ENCODE results near the gene SLC48A1. TPM values are rescaled to one million over a fixed set of nuclear protein-coding genes. Genes with fewer than 3 reads are reported as not detected.

The SLC48A1 gene
- total RNA-seq, 2 donors from 2014 or later: 22.1 to 28.9 TPM

- ATAC-seq (no peak), DNase-seq (no peak)
- intact Hi-C loops (cut with DNase I): no loop called here
Observed at GRCh38 chr12:47772094-47772660, 861 bp upstream of the SLC48A1 start.

GRCh38 chr12:47772738-47773061 is 338 bp upstream of the SLC48A1 start:
- ATAC-seq: no peak
- no peak for DNase-seq
- intact Hi-C loops (cut with DNase I): no loop called here

- intact Hi-C loops (cut with DNase I): no loop called here
- no peak for DNase-seq
- peak; percentile 1 for ATAC-seq
Observed at GRCh38 chr12:47773858-47774580, 981 bp downstream of the SLC48A1 start.

- ATAC-seq: no peak
- intact Hi-C loops (cut with DNase I): loop anchor here in 1 of 2 donors (5.0 kb wide), 1 partner anchor 63 kb away; no protein-coding TSS in a partner anchor
- no peak for DNase-seq
Observed at GRCh38 chr12:47774663-47775062, 1.6 kb downstream of the SLC48A1 start.

GRCh38 chr12:47775100-47775911 is 2.3 kb downstream of the SLC48A1 start:
- ATAC-seq (no peak), DNase-seq (no peak)
- intact Hi-C loops (cut with DNase I): loop anchor here in 1 of 2 donors (5.0 kb wide), 1 partner anchor 62 kb away; no protein-coding TSS in a partner anchor

GRCh38 chr12:47776471-47777143 is 3.6 kb downstream of the SLC48A1 start:
- ATAC-seq (no peak), DNase-seq (no peak)
- intact Hi-C loops (cut with DNase I): loop anchor here in 1 of 2 donors (5.0 kb wide), 1 partner anchor 61 kb away; no protein-coding TSS in a partner anchor

- DNase-seq (no peak), ATAC-seq (no peak)
- intact Hi-C loops (cut with DNase I): loop anchor here in 1 of 2 donors (5.0 kb wide), 1 partner anchor 60 kb away; no protein-coding TSS in a partner anchor
Observed at GRCh38 chr12:47777151-47777550, 4.1 kb downstream of the SLC48A1 start.

DNA sequence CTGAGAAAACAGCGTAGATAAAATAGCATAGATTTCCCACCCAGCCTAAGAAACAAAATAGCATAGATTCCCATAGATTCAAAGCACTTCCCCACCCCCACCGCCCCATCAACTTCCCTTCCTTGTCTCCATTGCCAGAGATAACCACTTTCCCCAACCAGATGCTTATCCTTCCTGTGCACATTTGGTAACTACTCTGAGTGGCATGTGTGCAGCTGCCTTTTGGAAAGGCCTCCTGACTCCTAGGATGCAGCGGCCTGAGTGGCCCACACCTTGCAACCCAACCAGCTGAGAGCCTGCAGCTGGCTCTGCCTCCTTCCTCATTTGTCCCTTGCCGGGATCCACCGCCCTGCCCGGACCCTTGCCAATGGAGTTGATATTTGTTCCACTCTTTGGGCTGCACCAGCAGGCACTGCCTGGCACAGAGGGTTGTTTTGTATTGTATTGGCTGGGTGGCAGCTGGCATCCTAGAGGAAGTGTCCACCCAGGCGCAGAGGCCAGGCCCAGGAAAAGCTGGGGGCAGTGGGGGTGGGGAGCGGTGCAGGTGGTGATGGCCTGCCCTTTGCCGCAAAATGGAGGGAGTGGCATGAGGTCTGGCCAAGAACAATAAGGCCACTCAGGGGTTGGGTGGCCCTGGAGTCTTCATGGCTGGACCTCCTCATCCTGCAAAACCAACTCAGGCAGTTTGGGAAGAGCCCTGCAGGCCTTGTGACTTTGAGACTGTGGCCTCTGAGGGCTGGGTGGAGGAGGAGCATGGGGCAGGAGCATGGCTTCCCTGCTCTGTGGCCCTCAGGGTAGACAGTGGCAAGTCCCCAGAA is 4.9 kb downstream of the SLC48A1 start:
- DNase-seq (no peak), ATAC-seq (peak in 1 of 2 donors; percentile 2)
- intact Hi-C loops (cut with DNase I): loop anchor here (2.0 to 5.0 kb wide), 3 partner anchors 59 to 63 kb away; no protein-coding TSS in a partner anchor

DNA sequence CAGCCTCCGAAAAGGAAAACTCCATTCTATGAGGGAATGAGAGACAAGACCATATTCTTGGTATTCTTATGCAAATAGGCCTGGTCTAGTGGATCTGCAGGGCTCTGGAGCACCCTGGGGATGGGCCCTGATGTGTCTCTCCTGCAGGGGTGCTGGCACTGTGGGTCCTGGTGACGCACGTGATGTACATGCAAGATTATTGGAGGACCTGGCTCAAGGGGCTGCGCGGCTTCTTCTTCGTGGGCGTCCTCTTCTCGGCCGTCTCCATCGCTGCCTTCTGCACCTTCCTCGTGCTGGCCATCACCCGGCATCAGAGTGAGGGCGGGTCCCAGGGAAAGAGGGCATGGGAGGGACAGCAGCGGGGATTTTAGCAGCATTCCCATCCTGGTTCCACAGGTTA is 5.8 kb downstream of the SLC48A1 start:
- DNase-seq (no peak), ATAC-seq (no peak)

DNA sequence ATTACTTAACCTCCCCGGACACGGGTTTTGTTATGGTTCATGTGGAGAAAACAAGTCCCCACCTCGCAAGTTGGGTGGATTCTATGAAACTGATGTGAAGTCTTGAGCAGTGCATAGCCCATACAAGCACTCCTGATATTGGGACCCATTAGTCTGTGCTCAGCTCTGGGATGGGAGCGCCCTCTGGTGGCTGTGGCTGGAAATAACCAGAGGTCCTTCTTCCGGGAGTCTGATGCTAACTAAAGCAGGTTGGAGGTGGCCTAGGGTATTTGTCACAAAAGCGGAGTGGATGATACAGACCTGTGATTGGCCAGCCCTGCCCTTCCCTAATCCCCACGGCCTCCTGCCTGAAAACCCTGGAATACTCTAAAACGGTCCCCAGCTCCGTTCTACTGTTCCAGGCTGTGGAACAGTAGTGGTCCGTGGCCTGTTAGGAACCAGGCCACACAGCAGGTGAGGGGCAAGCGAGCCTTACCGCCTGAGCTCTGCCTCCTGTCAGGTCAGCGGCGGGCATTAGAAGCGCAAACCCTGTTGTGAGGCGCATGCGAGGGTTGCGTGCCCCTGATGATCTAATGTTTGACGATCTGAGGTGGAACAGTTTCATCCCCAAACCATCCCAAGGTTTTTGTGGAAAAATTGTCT is 6.4 kb downstream of the SLC48A1 start:
- intact Hi-C loops (cut with DNase I): loop anchor here (2.0 to 5.0 kb wide), 3 partner anchors 58 to 65 kb away; no protein-coding TSS in a partner anchor
- ATAC-seq: peak; percentile 67 to 80
- peak; percentile 85 for DNase-seq

More for the DNA sequence above, 5.8 kb downstream of the SLC48A1 start:
- intact Hi-C loops (cut with DNase I): loop anchor here (2.0 to 5.0 kb wide), 3 partner anchors 58 to 64 kb away; no protein-coding TSS in a partner anchor

GRCh38 chr12:47779943-47780504 is 7.0 kb downstream of the SLC48A1 start:
- no peak for DNase-seq
- intact Hi-C loops (cut with DNase I): loop anchor here (2.0 to 5.0 kb wide), 3 partner anchors 57 to 65 kb away; no protein-coding TSS in a partner anchor

GRCh38 chr12:47781479-47782371 is 8.7 kb downstream of the SLC48A1 start:
- intact Hi-C loops (cut with DNase I): no loop called here
- ATAC-seq (no peak), DNase-seq (no peak)

More at GRCh38 chr12:47779943-47780504, 7.0 kb downstream of the SLC48A1 start:
- ATAC-seq: peak in 1 of 2 donors; percentile 2

DNA sequence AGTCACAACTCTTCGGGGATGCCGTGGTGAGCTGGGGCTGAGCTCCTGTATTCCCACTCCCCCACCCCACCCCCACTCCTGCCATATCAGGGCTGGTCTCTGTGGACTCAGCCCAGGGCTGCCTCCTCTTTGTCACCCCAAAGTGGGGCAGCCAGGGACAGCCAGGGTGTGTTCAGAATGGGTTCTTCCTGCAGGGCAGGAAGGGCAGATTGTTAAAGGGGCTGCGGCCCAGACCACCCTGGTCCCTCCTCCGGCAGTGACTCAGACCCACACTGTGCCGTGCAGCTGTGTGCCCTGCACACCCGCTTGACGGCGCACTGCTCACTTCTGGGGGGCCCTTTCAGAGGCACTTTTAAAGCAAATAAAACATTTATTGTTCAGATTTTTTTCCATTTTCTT is 9.3 kb downstream of the SLC48A1 start:
- DNase-seq: no peak
- intact Hi-C loops (cut with DNase I): no loop called here
- ATAC-seq: no peak

- intact Hi-C loops (cut with DNase I): no loop called here
- no peak for ATAC-seq
- DNase-seq: no peak
Observed at GRCh38 chr12:47783024-47783755, 10.2 kb downstream of the SLC48A1 start.

Measured in left cardiac atrium (tissue), 4 donors.